Panc1 (cell line): ENCODE data around the gene NAPSA.

Experiments used
- POLR2AphosphoS5 ChIP-seq: IDR thresholded peaks from 2 replicates; pipeline ENCODE4 v1.6.1; 2012; ENCODE audit warnings: mild to moderate bottlenecking, low read depth, low read length, moderate library complexity
- SIN3A ChIP-seq: IDR thresholded peaks from 2 replicates; pipeline ENCODE4 v1.6.1; 2012; ENCODE audit warnings: low read depth, mild to moderate bottlenecking, low read length, moderate library complexity, borderline replicate concordance; ENCODE audit not compliant: insufficient read depth
- TCF7L2 ChIP-seq: IDR thresholded peaks from 2 replicates; pipeline ENCODE4 v1.6.1; 2011; ENCODE audit warnings: mild to moderate bottlenecking, low read depth, low read length, inconsistent platforms
- TF ChIP-seq, protein P1 (sequence below): fragments of 450-650 bp; IDR thresholded peaks from 2 replicates; pipeline ENCODE4 v1.5.1; 2017; ENCODE audit warnings: mild to moderate bottlenecking
- TF ChIP-seq, protein P2 (sequence below), 2 experiments: IDR thresholded peaks; 2 replicates each; pipeline ENCODE4 v1.6.1; 2011 to 2012; ENCODE audit warnings: low read depth in 2 of 2, control low read depth in 1 of 2, low read length in 1 of 2, mild to moderate bottlenecking in 1 of 2, moderate library complexity in 1 of 2; ENCODE audit not compliant: insufficient read depth in 1 of 2

DNA sequence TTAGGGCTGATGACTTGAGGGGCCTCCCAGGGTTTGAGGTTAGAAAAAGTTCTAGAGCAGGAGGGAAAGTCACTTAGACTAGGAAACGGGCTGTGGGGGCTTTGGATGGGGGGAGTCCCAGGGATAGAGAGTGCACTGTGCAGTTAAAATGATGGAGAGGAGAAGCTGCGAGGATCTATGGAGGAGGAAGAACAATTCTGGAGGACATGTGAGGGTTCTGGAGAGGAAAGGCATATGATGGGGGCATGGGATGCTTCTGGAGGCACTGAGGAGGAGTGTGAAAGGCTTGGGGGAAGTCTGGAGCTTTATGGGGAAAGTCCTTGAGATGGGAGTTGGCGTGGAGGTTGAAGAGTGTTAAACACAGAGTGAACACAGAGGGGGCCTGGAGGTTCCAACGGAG, 38.4 kb downstream of the NAPSA start:
- TF ChIP-seq POLR2AphosphoS5 = no peak
- TF ChIP-seq, protein P1, sequence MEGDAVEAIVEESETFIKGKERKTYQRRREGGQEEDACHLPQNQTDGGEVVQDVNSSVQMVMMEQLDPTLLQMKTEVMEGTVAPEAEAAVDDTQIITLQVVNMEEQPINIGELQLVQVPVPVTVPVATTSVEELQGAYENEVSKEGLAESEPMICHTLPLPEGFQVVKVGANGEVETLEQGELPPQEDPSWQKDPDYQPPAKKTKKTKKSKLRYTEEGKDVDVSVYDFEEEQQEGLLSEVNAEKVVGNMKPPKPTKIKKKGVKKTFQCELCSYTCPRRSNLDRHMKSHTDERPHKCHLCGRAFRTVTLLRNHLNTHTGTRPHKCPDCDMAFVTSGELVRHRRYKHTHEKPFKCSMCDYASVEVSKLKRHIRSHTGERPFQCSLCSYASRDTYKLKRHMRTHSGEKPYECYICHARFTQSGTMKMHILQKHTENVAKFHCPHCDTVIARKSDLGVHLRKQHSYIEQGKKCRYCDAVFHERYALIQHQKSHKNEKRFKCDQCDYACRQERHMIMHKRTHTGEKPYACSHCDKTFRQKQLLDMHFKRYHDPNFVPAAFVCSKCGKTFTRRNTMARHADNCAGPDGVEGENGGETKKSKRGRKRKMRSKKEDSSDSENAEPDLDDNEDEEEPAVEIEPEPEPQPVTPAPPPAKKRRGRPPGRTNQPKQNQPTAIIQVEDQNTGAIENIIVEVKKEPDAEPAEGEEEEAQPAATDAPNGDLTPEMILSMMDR = no peak
- TF ChIP-seq, protein P2, sequence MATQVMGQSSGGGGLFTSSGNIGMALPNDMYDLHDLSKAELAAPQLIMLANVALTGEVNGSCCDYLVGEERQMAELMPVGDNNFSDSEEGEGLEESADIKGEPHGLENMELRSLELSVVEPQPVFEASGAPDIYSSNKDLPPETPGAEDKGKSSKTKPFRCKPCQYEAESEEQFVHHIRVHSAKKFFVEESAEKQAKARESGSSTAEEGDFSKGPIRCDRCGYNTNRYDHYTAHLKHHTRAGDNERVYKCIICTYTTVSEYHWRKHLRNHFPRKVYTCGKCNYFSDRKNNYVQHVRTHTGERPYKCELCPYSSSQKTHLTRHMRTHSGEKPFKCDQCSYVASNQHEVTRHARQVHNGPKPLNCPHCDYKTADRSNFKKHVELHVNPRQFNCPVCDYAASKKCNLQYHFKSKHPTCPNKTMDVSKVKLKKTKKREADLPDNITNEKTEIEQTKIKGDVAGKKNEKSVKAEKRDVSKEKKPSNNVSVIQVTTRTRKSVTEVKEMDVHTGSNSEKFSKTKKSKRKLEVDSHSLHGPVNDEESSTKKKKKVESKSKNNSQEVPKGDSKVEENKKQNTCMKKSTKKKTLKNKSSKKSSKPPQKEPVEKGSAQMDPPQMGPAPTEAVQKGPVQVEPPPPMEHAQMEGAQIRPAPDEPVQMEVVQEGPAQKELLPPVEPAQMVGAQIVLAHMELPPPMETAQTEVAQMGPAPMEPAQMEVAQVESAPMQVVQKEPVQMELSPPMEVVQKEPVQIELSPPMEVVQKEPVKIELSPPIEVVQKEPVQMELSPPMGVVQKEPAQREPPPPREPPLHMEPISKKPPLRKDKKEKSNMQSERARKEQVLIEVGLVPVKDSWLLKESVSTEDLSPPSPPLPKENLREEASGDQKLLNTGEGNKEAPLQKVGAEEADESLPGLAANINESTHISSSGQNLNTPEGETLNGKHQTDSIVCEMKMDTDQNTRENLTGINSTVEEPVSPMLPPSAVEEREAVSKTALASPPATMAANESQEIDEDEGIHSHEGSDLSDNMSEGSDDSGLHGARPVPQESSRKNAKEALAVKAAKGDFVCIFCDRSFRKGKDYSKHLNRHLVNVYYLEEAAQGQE (IDR thresholded peaks at IDR 0.05; ENCODE audit: insufficient read depth in 1 of 2, low read depth in 2 of 2, low read length in 1 of 2) = no peak
- TF ChIP-seq TCF7L2 = no peak
- TF ChIP-seq SIN3A = no peak
